NCI-H748 (cell line): ENCODE measurements around the gene SAYSD1.
"Not testable (repeated sequence)": the region's sequence is repeated elsewhere in the genome, so short reads cannot be mapped to it uniquely, and the experiment has no call there.

Experiments used
- DNase-seq: peaks from one replicate; lab custom pipeline; 2025; ENCODE audit not compliant: unreplicated experiment; lab: John Stamatoyannopoulos, UW

SAYSD1 gene, protein sequence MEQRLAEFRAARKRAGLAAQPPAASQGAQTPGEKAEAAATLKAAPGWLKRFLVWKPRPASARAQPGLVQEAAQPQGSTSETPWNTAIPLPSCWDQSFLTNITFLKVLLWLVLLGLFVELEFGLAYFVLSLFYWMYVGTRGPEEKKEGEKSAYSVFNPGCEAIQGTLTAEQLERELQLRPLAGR

DNA sequence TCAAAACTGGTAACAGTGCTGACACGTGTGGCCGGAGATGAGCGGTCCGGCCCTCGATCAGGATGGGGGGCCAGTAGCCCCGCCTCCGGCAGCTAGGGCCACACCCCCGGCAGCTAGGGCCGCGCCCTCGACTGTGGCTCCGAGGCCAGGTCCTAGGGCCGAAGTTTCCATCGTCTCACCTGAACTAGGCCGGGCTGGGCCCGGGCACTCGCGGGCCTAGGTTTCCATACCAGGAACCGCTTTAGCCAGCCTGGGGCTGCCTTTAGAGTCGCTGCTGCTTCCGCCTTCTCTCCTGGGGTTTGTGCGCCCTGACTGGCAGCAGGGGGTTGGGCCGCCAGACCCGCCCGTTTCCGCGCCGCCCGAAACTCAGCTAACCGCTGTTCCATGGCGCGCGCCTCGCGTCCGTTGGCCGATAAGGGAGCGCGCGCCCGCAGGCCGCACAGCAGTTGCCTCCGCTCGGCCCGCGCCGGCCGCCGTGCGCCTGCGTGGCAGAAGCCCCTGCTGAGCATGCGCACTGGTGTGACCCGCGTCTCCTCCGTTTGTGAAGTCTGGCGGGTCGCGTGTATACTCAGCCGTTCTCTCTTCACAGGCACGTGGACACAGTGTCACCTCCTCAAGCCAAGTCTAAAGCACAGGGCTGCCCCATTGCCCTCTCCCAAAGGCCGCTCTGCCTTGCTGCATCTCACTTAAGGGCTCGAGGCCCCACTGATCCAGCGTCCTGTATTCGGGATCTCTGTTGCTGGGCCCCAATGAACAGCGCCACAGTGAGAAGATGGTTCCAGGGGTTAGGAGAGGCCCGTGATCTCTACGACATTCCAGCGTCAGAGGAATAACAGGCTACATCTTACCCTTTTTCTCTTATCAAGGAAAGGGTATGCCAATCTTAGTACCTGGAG is at the start of gene SAYSD1:
SAYSD1 (minus strand) TSS at position 483 of the 896 bp plus-strand sequence; CDS start at position 386, 97 bp downstream.
- DNase-seq: peak; percentile 98

DNA sequence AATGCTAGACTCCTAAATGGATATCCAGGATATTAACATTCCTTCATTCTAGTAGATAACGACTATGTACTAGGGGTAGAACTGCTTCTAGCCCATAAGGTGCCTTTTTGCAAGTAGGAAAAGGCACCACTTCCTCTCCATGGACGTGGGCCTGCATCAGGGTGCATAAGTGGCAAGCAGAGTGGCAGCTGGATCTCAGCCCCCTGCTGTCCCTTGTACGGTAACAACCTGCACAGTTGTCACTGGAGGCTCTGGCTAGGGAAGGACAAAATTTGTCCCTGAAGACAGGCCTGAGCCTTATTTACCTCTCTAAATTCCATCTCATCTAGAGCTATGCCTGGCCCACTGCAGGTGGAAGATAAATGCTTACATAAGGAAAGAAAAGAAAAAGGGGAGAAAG is 42.5 kb upstream of the SAYSD1 start:
- DNase-seq: no peak

DNA sequence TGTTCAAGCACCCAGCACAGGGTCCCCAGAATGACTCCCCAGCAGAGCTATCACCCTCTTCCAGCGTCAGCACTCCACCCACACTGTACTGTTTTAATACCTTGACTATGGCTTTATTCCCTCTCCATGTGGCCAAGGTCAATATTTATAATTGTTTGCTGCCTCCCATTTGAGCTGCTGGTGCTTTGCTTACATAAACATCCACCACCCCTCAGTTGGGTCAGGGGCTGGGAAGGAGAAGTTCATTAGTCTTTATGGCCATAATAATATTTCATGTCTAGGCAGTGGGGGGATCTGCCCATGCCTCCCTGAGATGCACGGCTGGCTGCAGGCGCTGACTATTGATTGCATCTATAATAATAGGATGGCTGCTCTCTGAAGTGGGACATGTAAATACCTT is 41.8 kb upstream of the SAYSD1 start:
- DNase-seq: peak; percentile 39

DNA sequence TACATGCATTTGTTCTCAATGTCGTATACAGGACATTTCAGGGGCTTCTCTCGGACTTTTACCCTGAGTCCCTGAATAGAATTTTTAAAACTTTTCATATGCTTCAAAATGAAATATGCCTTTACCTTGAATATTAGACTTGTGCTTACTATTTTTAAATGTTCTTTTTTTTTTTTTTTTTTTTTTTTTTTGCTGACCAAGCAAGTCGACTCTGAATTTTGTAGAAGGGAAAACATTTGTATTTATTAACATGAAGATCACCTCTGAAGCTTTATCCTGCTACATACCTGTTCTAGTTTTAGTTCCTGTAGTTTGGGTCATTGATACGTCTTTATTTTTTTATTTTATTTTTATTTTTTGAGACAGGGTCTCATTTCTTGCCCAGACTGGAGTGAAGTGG is 39.7 kb upstream of the SAYSD1 start:
- DNase-seq: no peak

DNA sequence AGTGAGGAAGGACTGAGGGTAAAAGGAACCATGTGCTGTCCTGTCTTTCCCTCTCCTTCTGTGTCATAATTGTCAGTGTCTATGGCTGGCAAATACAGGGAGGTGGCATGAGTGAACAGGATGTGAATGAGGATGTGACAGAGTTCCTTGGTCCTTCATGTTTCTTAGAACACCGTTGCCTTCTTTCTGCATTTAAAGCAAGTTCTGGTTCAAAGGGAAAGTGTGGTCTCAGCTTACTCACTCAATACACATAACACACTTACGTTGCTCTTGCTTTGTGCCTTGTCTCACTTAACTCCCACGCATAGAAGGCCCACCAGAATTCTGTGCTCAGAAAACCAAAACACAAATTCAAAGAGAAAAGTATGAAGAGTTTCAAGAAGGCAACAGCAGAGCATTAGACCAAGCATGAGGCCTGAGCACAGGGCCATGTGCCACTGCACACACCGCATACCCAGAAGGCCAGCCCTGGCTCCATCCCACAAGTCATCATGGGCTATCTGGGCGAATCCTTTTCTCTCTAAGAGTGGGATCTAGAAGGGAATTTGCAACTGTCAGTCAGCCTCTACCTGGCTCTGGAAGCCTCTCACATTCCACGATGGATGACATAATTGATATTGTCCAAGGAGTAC is 38.9 kb upstream of the SAYSD1 start:
- DNase-seq: no peak

DNA sequence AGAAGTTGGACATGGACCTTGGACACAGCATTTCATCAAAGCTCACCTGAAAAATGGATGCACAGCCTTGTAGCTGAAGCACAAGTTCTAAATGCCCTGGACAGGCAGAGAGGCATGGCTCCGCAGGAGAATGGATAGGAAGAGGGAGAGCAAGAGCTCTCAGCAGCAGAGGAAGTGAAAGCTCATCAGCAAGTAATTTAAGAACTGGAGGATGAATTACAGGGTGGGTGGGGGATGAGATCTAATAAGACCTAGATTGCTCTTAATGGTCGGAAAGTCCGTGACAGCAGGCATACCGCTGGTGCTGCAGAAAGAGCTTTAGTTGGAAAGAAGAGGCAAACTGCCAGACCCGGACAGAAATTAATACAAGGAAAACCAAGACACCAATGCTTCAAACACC is 37.3 kb upstream of the SAYSD1 start:
- no peak for DNase-seq

DNA sequence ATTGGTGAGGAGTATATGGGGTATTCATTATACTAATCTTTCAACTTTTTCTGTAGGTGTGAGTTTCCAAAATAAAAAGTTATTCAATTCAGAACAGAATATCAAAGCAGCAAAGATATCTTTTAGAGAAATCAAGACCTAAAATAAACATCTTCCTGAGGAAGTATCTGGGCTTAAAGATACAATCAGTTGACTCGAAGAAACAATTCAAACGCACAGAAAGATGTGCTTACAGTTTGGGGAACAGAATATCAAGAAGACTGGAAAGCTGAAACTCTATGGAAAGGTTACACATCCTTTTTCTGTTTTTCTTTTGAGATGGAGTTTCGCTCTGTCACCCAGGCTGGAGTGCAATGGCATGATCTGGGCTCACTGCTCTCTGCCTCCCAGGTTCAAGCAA is 36.2 kb upstream of the SAYSD1 start:
- no peak for DNase-seq

DNA sequence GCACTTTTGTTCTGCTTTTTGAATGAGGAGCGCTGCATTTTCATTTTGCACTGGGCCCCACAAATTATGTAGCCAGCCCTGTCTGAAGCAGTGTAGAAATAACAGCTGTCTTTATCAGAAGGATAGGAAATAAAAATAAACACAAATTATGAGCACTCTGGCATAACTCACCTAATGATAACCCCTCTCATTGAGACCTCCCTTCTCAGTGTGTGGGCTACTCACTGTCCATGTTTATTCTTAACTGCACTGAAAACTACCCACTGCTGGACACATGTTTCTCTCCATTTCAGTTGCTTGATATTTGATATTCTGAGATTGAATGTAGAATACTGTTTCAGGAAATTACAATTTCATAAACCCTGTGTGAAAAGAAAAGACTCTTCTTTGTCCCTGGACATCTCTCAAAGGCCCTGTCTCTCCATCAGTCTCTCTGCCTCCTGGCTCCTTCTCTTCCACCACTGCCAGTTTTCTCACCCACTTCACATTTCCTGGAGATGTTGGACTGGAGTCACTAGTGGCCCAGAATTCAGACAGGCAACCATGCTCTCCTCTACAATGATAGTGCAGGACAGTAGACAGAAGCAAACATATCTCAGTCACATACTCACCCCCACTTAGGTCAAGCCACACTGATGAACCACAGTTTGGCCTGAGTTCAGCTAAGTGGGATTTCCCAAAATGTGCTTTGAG is 29.6 kb upstream of the SAYSD1 start:
- no peak for DNase-seq

DNA sequence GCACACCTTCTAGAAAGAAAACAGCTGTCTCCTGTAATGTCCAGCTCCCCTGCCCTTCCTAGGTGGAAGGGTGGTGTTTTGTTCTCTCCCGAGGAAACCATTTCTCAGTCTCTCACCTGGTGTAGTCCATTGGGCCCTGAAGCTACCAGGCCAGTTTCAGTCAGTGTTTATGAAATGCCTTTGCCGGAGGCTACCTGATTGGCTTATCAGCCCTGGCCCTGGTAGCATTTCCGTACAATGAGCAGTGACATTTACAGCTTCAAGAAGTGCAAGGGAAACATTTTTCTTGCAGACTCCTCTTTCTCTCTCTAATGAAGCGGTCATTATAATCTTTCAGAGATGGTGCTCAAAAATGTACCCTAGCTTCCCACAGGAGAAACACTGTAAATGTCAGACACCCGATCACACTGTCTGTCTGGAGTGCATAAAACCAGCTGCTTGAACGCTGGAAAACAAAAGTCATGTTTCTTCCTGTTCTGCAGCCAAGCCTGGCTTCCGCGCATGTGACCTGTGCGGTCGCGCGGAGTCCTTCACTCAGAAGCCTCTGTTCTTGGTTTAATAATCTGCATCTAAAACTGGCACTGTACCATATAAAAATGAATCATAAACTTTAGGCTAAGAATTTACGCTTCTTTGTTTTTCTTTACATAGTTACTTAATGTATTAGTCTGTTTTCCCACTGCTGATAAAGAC is 28.4 kb upstream of the SAYSD1 start:
- no peak for DNase-seq

DNA sequence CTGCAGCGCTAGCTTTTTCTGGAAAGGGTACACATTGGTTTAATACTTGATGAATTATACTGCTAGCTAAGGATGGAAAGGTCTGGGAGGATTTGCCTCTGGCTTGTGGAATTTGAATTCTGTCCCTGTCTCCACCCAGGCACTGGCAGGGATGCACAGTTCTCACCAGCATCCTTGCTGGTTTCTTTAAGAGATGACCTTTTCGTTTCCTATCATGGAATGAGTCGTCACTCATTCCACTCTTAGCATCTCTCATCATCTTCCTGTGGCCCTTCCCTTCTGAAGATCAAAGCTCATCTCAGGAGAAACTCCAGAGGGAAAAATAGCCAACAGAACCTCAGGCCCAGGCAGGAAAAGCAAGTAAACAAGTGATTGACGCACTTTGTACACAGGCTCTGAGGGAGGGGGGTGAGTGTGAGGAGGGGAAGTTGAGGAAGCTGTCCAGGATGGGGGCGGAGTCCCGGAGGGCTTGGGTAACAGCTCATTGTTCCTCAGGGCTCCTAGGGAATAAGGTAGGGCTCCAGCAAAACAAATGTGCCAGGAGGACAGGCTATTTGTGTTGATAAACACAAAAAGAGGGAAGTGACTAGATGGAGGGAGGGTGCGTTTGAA is 25.7 kb upstream of the SAYSD1 start:
- DNase-seq: no peak

DNA sequence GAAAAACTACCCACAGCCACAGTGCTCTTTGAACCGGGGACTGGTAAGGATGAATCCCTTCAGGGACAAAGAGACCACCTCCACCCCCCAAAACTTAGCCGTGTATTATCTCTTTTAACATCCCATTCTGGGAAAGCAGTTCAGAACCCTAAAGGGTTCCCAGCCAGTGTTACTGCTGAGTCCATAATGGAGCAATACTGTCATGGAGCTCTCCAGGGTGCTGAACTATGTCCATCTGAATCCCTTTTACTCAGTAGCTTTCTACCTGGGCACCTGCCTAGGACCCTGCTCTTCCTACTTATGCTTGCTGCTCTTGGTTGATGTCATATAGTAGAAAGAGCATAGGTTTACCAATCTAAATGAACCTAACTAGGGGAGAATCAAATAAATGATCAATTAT is 22.3 kb upstream of the SAYSD1 start:
- no peak for DNase-seq

DNA sequence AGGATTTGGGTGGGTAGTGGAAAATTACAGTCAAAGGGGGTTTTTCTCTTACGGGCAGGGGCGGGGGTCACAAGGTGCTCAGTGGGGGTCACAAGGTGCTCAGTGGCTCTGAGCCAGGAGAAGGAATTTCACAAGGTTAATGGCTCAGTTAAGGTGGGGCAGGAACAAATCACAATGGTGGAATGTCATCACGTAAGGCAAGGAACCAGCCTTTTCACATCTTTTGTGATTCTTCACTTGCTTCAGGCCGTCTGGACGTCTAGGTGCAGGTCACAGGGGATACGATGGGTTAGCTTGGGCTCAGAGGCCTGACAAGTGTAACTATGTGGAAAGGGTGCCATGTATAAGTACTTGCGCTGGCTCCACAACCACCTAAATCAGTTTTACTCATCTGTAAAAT is 21.2 kb upstream of the SAYSD1 start:
- DNase-seq: not testable (repeated sequence)

DNA sequence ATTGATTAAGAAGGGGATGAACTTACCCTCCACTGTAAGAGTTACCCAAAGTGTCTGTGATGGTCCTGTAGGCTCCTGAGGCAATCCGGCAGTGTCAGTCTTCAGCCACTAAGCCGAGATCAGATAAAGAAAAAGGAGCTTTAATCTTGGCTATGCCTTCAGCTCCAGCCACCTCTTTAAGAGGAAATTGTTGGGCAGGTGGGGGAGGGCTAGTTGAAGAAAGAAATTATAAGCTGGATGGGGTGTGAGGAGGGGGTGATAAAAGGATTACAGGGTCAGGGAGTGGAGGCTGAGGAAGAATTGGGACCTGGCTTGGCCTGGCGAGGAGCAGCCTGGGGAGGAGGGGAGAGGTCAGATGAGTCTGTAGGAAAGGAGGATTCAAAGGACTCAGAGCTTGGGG is 19.8 kb upstream of the SAYSD1 start:
- DNase-seq: not testable (repeated sequence)

DNA sequence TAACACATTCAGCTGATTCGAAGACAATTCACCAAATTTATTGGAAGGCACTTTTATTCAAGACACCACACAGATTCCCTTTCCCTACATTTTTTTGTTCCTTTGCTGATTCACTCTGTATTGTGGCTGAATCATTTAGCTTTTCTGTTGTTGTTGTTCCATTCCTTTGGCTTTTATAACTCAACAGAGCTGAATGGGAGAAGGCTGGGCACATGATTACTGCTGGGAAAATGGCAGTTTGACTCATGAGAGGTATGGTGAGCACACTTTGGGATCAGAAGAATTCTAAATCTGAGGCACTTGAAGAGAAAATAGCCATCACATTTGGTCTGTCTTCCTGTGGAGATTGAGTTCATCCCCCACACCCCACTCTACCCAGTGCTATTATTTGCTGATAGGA is 15.7 kb upstream of the SAYSD1 start:
- no peak for DNase-seq

DNA sequence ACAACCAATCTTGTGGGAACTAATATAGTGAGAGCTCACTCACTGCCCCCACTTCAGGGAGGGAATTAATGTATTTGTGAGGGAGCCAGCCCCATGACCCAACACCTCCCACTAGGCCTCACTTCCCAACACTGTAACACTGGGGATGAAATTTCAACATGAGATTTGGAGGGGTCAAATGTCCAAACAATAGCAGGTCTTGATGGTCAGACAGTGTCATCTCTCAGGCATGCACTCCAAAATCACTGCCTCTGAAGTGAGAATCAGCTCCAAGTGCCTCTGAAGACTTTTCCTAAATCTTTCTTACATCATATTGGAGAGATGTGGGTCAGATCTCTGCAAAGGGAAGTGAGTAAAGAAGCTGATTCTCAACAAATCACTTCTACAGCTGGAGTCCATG is 13.8 kb upstream of the SAYSD1 start:
- DNase-seq: no peak

DNA sequence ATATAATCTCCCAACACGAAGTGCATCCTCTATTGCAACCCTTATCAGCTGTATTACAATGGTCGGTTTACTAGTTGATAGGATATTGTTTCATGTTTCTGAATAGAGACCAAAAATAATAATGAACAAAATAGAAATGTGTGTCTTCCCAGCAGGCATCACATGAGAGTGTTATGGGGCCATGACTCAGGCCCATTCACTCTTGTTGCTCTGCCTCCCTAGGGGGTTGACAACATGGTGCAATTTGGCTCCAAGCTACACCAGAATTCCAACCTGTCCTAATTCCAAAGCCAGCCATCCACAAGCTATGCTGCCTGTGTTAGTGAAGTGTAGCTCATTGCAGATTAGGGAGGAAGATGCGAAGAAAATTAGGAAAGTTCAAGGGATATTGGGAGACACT is 13.1 kb upstream of the SAYSD1 start:
- DNase-seq: no peak

DNA sequence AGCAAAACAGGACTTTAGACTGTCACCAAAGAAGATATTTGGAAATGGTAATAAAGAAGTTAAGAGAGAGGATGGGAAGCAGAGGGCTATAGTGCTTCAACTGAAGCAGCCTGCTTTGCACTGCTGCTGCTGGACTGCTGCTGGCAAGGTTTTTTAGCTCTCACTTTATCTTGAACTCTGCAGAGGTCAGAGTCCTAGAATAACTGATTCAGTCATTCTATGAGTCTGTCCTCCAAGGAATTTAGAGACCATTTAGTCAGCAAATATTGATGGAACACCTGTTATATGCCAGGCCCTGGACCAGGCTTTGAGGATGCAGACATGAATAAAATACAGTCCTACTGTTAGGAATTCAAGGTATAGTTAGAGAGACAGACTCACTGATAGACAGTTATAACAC is 9.1 kb upstream of the SAYSD1 start:
- DNase-seq: no peak

DNA sequence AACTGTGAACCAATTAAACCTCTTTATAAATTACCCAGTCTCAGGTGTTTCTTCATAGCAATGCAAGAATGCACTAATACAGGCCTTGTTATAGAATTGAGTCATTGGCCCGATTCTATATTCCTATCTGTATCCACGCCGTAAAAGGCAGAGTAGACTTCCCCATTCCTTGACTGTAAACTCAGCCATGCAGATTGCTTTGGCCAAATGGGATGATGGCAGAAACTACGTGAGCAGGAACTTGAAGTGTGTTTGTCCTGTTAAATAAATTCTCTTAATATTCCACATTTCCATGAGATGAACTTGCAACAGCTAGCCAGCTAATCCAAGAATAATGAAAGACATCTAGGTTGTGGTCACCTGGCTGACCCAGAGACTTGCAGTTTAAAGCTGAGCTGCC is 3.9 kb upstream of the SAYSD1 start:
- no peak for DNase-seq

DNA sequence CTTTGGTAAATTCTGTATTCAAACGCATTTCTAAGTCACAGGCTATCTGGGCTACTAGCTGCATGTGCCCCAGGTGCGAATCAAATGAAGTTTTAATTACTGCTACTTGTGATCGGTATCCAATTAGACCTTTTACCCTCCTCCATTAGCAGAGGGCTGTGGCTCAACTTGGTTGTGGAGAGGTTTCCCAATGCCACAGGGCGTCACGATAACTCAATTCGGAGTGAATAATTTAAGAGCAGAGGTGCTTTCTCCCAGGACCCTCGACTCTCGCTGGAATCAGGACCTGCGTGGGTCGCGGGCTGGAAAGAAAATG is 640 bp downstream of the SAYSD1 start:
- DNase-seq: no peak

DNA sequence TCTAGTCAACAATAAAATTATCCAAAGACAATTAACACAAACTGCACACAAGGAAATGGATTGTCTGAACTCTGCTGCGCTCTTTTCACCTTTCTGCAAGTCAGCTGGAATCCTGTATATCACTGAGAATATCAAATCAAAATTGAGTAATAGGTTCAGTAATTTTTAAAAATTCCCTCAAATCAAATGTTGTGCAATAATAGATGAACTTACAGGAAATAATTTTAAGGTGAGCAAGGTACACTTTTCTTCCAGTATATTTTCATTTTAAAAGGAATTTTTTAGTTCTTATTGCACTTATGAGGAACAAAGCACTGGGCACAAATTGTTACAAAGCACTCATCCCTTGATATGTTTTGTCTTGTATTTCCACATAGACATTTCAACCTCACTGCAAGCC is 1.2 kb downstream of the SAYSD1 start:
- DNase-seq: no peak

DNA sequence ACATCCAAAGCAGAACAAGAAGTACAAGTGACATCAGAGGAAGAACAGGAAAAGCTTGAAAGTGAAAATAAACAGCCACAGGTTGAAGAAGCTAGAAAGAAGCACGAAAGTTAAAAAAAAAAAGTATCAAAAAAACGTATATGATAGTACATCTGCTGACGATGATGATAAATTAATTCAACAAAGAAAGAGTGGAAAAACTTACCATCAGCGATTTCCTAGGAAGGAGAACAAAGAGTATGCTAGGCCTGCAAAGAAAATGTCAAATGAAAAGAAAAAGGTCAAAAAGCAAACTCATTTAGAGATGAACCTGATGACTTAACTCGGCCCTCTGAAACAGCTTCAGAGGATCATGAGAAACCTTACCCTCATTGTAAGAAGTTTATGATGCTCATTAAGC is 3.7 kb downstream of the SAYSD1 start:
- no peak for DNase-seq
